IMR-90 (cell line): ENCODE measurements around the gene RPGRIP1L. TPM values are rescaled to one million over a fixed set of nuclear protein-coding genes. Genes with fewer than 3 reads are reported as not detected.

Experiments
- ATAC-seq: fragments of 200-7000 bp; cut with Tn5 transposase; 2 replicates; pipeline ENCODE4 v1.9.1; 2020; ENCODE audit warnings: low read depth, mild to moderate bottlenecking, moderate library complexity
- BruUV-seq: library from RNA; stranded (reverse); fragments of 400-500 nt; replicated peaks from 2 replicates; lab custom pipeline; 2021; lab: Mats Ljungman, UMichigan
- CTCF ChIA-PET: fragments of 300-600 bp; formaldehyde crosslinking; extraction: SDS; loops from one replicate; lab custom pipeline; 2021; ENCODE audit warnings: antibody characterized with exemption; lab: Yijun Ruan, JAX
- POLR2A ChIA-PET: fragments of 300-600 bp; sonication (Branson Sonifier 250); formaldehyde crosslinking; loops from one replicate; lab custom pipeline; 2022; ENCODE audit warnings: antibody characterized with exemption; ENCODE audit not compliant: unreplicated experiment; lab: Charles Lee
- DNase-seq: peaks from one replicate; pipeline ENCODE4 v3.0.0; 2013
- H2AFZ ChIP-seq: replicated peaks from 2 replicates; pipeline ENCODE3; 2013; ENCODE audit warnings: low read length, mild to moderate bottlenecking; ENCODE audit not compliant: poor library complexity
- H2AK5ac ChIP-seq: 2 replicates; pipeline ENCODE4 v1.6.1; 2013; ENCODE audit warnings: low read depth, low read length, inconsistent platforms
- H2AK9ac ChIP-seq: replicated peaks from 2 replicates; pipeline ENCODE3; 2013; ENCODE audit warnings: mild to moderate bottlenecking, low read depth, low read length, moderate library complexity; ENCODE audit not compliant: poor library complexity
- H2BK120ac ChIP-seq: 2 replicates; pipeline ENCODE4 v1.6.1; 2013; ENCODE audit warnings: low read depth, low read length, inconsistent platforms
- H2BK15ac ChIP-seq: 3 replicates; pipeline ENCODE4 v1.6.1; 2013; ENCODE audit warnings: low read depth, low read length, inconsistent platforms
- H2BK20ac ChIP-seq: 2 replicates; pipeline ENCODE4 v1.6.1; 2013; ENCODE audit warnings: low read depth, mild to moderate bottlenecking, inconsistent platforms, low read length, moderate library complexity
- H2BK5ac ChIP-seq: 2 replicates; pipeline ENCODE4 v1.6.1; 2013; ENCODE audit warnings: mild to moderate bottlenecking, low read depth, low read length, inconsistent platforms; ENCODE audit not compliant: poor library complexity, severe bottlenecking
- H3K14ac ChIP-seq: replicated peaks from 2 replicates; pipeline ENCODE4 v1.6.1; 2013; ENCODE audit warnings: low read depth, low read length, inconsistent platforms
- H3K18ac ChIP-seq: 2 replicates; pipeline ENCODE4 v1.6.1; 2013; ENCODE audit warnings: low read depth, low read length, control low read depth
- H3K23ac ChIP-seq: 2 replicates; pipeline ENCODE4 v1.6.1; 2013; ENCODE audit warnings: low read depth, low read length, inconsistent platforms
- H3K27ac ChIP-seq: 2 replicates; pipeline ENCODE4 v1.5.1; 2013; ENCODE audit warnings: mild to moderate bottlenecking, control low read depth, low read length; ENCODE audit not compliant: insufficient read depth
- H3K27me3 ChIP-seq: 2 replicates; pipeline ENCODE4 v1.6.1; 2013; ENCODE audit warnings: low read length; ENCODE audit not compliant: control insufficient read depth, insufficient read depth
- H3K36me3 ChIP-seq: 2 replicates; pipeline ENCODE4 v1.6.1; 2013; ENCODE audit warnings: low read length, mixed read lengths; ENCODE audit not compliant: control insufficient read depth, insufficient read depth
- H3K4ac ChIP-seq: 2 replicates; pipeline ENCODE4 v1.6.1; 2013; ENCODE audit warnings: low read depth, low read length, inconsistent platforms
- H3K4me1 ChIP-seq: 2 replicates; pipeline ENCODE4 v1.6.1; 2013; ENCODE audit warnings: low read length, mixed read lengths; ENCODE audit not compliant: control insufficient read depth, insufficient read depth
- H3K4me2 ChIP-seq: 2 replicates; pipeline ENCODE4 v1.6.1; 2013; ENCODE audit warnings: low read depth, mild to moderate bottlenecking, control low read depth, low read length, moderate library complexity
- H3K4me3 ChIP-seq: 2 replicates; pipeline ENCODE4 v1.5.1; 2013; ENCODE audit warnings: low read depth, mild to moderate bottlenecking, control low read depth, low read length, moderate library complexity; ENCODE audit not compliant: insufficient read depth
- H3K56ac ChIP-seq: 2 replicates; pipeline ENCODE4 v1.6.1; 2013; ENCODE audit warnings: low read length, inconsistent platforms; ENCODE audit not compliant: insufficient read depth; ENCODE audit errors: extremely low read depth
- H3K79me1 ChIP-seq, 2 experiments: 2 replicates each; pipeline ENCODE4 v1.6.1; 2013; ENCODE audit warnings: low read length in 2 of 2, inconsistent platforms in 1 of 2, low read depth in 1 of 2
- H3K9ac ChIP-seq: 2 replicates; pipeline ENCODE4 v1.6.1; 2013; ENCODE audit warnings: low read depth, low read length, control low read depth
- H3K9me1 ChIP-seq: 2 replicates; pipeline ENCODE4 v1.6.1; 2013; ENCODE audit warnings: low read length, inconsistent platforms; ENCODE audit not compliant: insufficient read depth
- H3K9me3 ChIP-seq: 2 replicates; pipeline ENCODE4 v1.6.1; 2013; ENCODE audit warnings: low read length; ENCODE audit not compliant: control insufficient read depth, insufficient read depth
- H4K20me1 ChIP-seq: 2 replicates; pipeline ENCODE4 v1.6.1; 2013; ENCODE audit warnings: low read length, inconsistent platforms; ENCODE audit not compliant: insufficient read depth
- H4K5ac ChIP-seq: 2 replicates; pipeline ENCODE4 v1.6.1; 2013; ENCODE audit warnings: mild to moderate bottlenecking, low read depth, low read length, control low read depth
- H4K8ac ChIP-seq, 2 experiments: 2 replicates each; pipeline ENCODE4 v1.6.1; 2013; ENCODE audit warnings: low read depth in 2 of 2, low read length in 2 of 2, control low read depth in 1 of 2, inconsistent platforms in 1 of 2
- H4K91ac ChIP-seq: 2 replicates; pipeline ENCODE4 v1.6.1; 2013; ENCODE audit warnings: low read depth, low read length, inconsistent platforms; ENCODE audit not compliant: insufficient read depth
- CEBPB ChIP-seq: IDR thresholded peaks from 2 replicates; pipeline ENCODE4 v1.6.1; 2012; ENCODE audit warnings: low read depth, low read length, improper control_type of control experiment
- CHD1 ChIP-seq: IDR thresholded peaks from 2 replicates; pipeline ENCODE4 v1.6.1; 2012; ENCODE audit warnings: low read depth, low read length, improper control_type of control experiment
- CTCF ChIP-seq: conservative IDR thresholded peaks from 2 replicates; pipeline ENCODE4 v1.5.1; 2012; ENCODE audit warnings: mild to moderate bottlenecking, low read depth, low read length, improper control_type of control experiment
- ELK1 ChIP-seq: fragments of 150-350 bp; IDR thresholded peaks from 2 replicates; pipeline ENCODE4 v1.6.1; 2016; ENCODE audit warnings: low read depth, mild to moderate bottlenecking, low read length, moderate library complexity, borderline replicate concordance
- FOS ChIP-seq: fragments of 150-350 bp; IDR thresholded peaks from 2 replicates; pipeline ENCODE4 v1.6.1; 2016; ENCODE audit warnings: low read depth, low read length
- MAFK ChIP-seq: IDR thresholded peaks from 2 replicates; pipeline ENCODE4 v1.6.1; 2012; ENCODE audit warnings: low read depth, low read length, improper control_type of control experiment
- MXI1 ChIP-seq: IDR thresholded peaks from 2 replicates; pipeline ENCODE4 v1.6.1; 2012; ENCODE audit warnings: low read depth, mild to moderate bottlenecking, low read length, moderate library complexity, borderline replicate concordance
- NFE2L2 ChIP-seq: fragments of 150-350 bp; IDR thresholded peaks from 2 replicates; pipeline ENCODE4 v1.6.1; 2016; ENCODE audit warnings: low read depth, mild to moderate bottlenecking, low read length
- RAD21 ChIP-seq: IDR thresholded peaks from 2 replicates; pipeline ENCODE4 v1.6.1; 2012; ENCODE audit warnings: low read length, improper control_type of control experiment
- RCOR1 ChIP-seq: IDR thresholded peaks from 2 replicates; pipeline ENCODE4 v1.6.1; 2012; ENCODE audit warnings: mild to moderate bottlenecking, low read length, improper control_type of control experiment; ENCODE audit not compliant: insufficient replicate concordance
- RFX5 ChIP-seq: IDR thresholded peaks from 2 replicates; pipeline ENCODE4 v1.8.0; 2012; ENCODE audit warnings: low read depth, mild to moderate bottlenecking, low read length, moderate library complexity
- SMC3 ChIP-seq: fragments of 150-350 bp; IDR thresholded peaks from 2 replicates; pipeline ENCODE4 v1.6.1; 2016; ENCODE audit warnings: low read depth, mild to moderate bottlenecking, antibody characterized with exemption, low read length, moderate library complexity
- WGBS, 2 experiments: methylation state at CpG; one replicate each; pipeline versions ENCODE4 v1.1.5 to v1.1.7; 2013; ENCODE audit warnings: missing lambda C conversion rate in 2 of 2; ENCODE audit not compliant: insufficient read length in 1 of 2; ENCODE audit errors: extremely low coverage in 2 of 2; 5-methylcytosine and 5-hydroxymethylcytosine counted together
- dilution Hi-C: fragments of 300-500 bp; cut with HindIII; formaldehyde crosslinking; loops from one replicate; pipeline ENCODE4 v1.14.3; 2018; ENCODE audit warnings: low sequenced_read_pairs; ENCODE audit not compliant: unreplicated experiment
- in situ Hi-C: fragments of 300-500 bp; cut with MboI; formaldehyde crosslinking; loops from 3 replicates; pipeline ENCODE4 v1.14.3; 2019; ENCODE audit warnings: low sequenced_read_pairs, inconsistent platforms, mixed read lengths
- intact Hi-C: fragments of 100-400 bp; cut with micrococcal nuclease; formaldehyde crosslinking; loops from 2 replicates; pipeline ENCODE4 v1.10.0; 2022
- polyA plus RNA-seq, 3 experiments: library from polyadenylated mRNA; depleted of rRNA; stranded (reverse); fragments of >200 nt; gene quantifications; 2 replicates each; pipeline ENCODE4 v1.2.3, GENCODE V29; 2012; ENCODE audit warnings: low replicate concordance in 1 of 3
- total RNA-seq: library from RNA; depleted of rRNA; stranded (reverse); fragments of >200 nt; gene quantifications from 2 replicates; pipeline ENCODE4 v1.2.3, GENCODE V29; 2012
- TF ChIP-seq, protein P1 (sequence below): fragments of 150-350 bp; IDR thresholded peaks from 2 replicates; pipeline ENCODE4 v1.6.1; 2017; ENCODE audit warnings: mild to moderate bottlenecking, antibody characterized with exemption, low read length, low read depth

The RPGRIP1L gene
- total and polyA plus RNA-seq, 2 of the 4 experiments (the other 2 are of a cell fraction) = 7.3 to 10.4 TPM

DNA sequence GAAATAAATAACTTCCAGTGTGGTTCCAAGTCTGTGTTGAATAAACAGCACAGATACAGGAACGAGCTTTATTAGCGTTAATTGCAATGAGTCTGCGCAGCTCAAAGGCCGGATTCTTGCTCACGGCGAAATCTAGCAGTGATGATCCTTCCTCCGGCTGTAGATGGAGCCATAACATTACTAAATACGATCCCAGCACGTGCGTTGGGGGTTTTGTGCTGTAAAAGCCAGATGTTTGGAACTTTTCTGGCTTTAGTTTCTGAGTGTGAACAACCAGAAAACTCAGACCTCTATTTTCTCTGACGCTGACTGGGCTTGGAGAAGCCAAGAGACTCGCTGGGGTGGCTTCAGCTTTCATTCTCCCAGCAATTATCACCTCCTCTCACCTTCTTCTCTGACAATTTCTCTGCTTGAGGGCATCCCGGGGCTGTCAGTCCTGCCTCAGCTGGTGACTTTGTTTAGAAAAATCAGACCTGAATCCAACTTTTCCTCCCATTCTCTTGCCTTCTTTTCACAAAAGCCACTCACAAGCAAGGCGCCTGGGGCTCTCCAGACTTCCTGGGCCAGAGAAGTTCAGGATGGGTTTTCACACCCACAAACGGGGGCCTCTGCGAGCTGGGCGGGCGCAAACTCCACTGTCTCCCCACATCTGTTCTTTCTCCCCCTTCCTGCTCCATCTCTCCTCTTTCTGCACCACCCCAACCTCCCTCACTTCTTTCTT, 153.5 kb downstream of the RPGRIP1L start:
- intact Hi-C loops = loop anchor here (1.0 to 10.0 kb wide), 8 partner anchors 223 to 1914 kb away; no protein-coding TSS in a partner anchor
- H3K9ac ChIP-seq = peak overlapping the region; percentile 6; the same call in 1 of the 2 replicates
- TF ChIP-seq CEBPB (no peak), RCOR1 (no peak), RAD21 (peak; percentile 92), MAFK (no peak), ELK1 (no peak), CHD1 (no peak), RFX5 (no peak), SMC3 (peak; percentile 72), MXI1 (no peak; the same call in 1 of the 2 replicates), FOS (no peak), NFE2L2 (no peak), CTCF (peak; percentile 92)
- TF ChIP-seq, protein P1, sequence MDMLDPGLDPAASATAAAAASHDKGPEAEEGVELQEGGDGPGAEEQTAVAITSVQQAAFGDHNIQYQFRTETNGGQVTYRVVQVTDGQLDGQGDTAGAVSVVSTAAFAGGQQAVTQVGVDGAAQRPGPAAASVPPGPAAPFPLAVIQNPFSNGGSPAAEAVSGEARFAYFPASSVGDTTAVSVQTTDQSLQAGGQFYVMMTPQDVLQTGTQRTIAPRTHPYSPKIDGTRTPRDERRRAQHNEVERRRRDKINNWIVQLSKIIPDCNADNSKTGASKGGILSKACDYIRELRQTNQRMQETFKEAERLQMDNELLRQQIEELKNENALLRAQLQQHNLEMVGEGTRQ = peak; percentile 44; the same call in 1 of the 2 replicates

More for the DNA sequence above, 153.5 kb downstream of the RPGRIP1L start:
- Histone ChIP-seq H2BK15ac (no peak overlapping the region), H4K91ac (no peak overlapping the region), H2BK5ac (no peak overlapping the region), H3K56ac (no peak overlapping the region), H3K27ac (no peak overlapping the region), H4K8ac (no peak overlapping the region), H3K23ac (no peak overlapping the region), H3K4me1 (no peaks in the 10 kb centered on the region; the same call in 1 of the 2 replicates), H3K27me3 (peaks cover 46% of the 10 kb centered on the region), H4K5ac (no peak overlapping the region), H2AK9ac (no peak overlapping the region), H3K4me3 (no peak overlapping the region), H3K4ac (no peak overlapping the region), H2AFZ (no peak overlapping the region), H3K36me3 (no peaks in the 10 kb centered on the region), H3K79me1 (no peaks in the 10 kb centered on the region), H4K20me1 (no peaks in the 10 kb centered on the region), H3K9me1 (no peaks in the 10 kb centered on the region), H3K4me2 (peak overlapping the region; percentile 37; the same call in 1 of the 2 replicates), H3K18ac (no peak overlapping the region), H3K14ac (no peak overlapping the region), H2AK5ac (no peak overlapping the region), H2BK120ac (no peak overlapping the region), H3K9me3 (no peaks in the 10 kb centered on the region), H2BK20ac (no peak overlapping the region)
- in situ Hi-C loops = loop anchor here (10.0 kb wide), 1 partner anchor 735 kb away; the partner anchor contains the start of gene IRX3
- BruUV-seq = no TSS peak
- DNase-seq = peak; percentile 82
- POLR2A ChIA-PET = interaction anchor here (0.5 kb wide), 1 partner anchor 47 kb away, joined by 5 read pairs; no protein-coding TSS in a partner anchor
- dilution Hi-C loops = no loop called here
- CTCF ChIA-PET = interaction anchor here (0.7 to 1.4 kb wide), 10 partner anchors 8 to 1921 kb away, joined by 3 to 6 read pairs (median 3); no protein-coding TSS in a partner anchor
- peak; percentile 95 for ATAC-seq
- WGBS, 2 experiments = 0% methylated on average over 6 of the region's 18 CpGs; no CpG with 5 or more reads in 1 of the 2 experiments
